ENCODE measurements around the gene DCN.

Gene DCN

GRCh38 chr12:91103624-91104023 is 79.0 kb downstream of the DCN start:
- TF ChIP-seq ZFX (IDR thresholded peaks at IDR 0.05), result no peak
- TF ChIP-seq CTCF (conservative IDR thresholded peaks at IDR 0.05), result no peak
- H3K27ac ChIP-seq, result no peak overlapping the region

- H3K27ac ChIP-seq, result no peak overlapping the region
- TF ChIP-seq CTCF (conservative IDR thresholded peaks at IDR 0.05) (no peak), ZFX (IDR thresholded peaks at IDR 0.05) (no peak)
Observed at GRCh38 chr12:91103101-91103500, 79.5 kb downstream of the DCN start.

GRCh38 chr12:91100906-91101305 is 81.7 kb downstream of the DCN start:
- TF ChIP-seq ZFX (IDR thresholded peaks at IDR 0.05) (no peak), CTCF (conservative IDR thresholded peaks at IDR 0.05) (no peak)
- H3K27ac ChIP-seq, result no peak overlapping the region

GRCh38 chr12:91099836-91100235 is 82.8 kb downstream of the DCN start:
- H3K27ac ChIP-seq, result no peak overlapping the region
- TF ChIP-seq ZFX (IDR thresholded peaks at IDR 0.05) (no peak), CTCF (conservative IDR thresholded peaks at IDR 0.05) (no peak)

GRCh38 chr12:91099341-91099740 is 83.3 kb downstream of the DCN start:
- TF ChIP-seq CTCF (conservative IDR thresholded peaks at IDR 0.05), result no peak
- TF ChIP-seq ZFX (IDR thresholded peaks at IDR 0.05), result no peak
- no peak overlapping the region for H3K27ac ChIP-seq

- TF ChIP-seq ZFX (IDR thresholded peaks at IDR 0.05) (no peak), CTCF (conservative IDR thresholded peaks at IDR 0.05) (no peak)
- H3K27ac ChIP-seq, result no peak overlapping the region
Observed at GRCh38 chr12:91098941-91099340, 83.7 kb downstream of the DCN start.

GRCh38 chr12:91098461-91098860 is 84.2 kb downstream of the DCN start:
- H3K27ac ChIP-seq, result no peak overlapping the region
- TF ChIP-seq CTCF (conservative IDR thresholded peaks at IDR 0.05), result no peak
- TF ChIP-seq ZFX (IDR thresholded peaks at IDR 0.05), result no peak
